ENCODE results near the gene IGSF11. TPM values are rescaled to one million over a fixed set of nuclear protein-coding genes. Genes with fewer than 3 reads are reported as not detected.

IGSF11 gene
- total RNA-seq, 1 donor from 2014 or later, result not detected

DNA sequence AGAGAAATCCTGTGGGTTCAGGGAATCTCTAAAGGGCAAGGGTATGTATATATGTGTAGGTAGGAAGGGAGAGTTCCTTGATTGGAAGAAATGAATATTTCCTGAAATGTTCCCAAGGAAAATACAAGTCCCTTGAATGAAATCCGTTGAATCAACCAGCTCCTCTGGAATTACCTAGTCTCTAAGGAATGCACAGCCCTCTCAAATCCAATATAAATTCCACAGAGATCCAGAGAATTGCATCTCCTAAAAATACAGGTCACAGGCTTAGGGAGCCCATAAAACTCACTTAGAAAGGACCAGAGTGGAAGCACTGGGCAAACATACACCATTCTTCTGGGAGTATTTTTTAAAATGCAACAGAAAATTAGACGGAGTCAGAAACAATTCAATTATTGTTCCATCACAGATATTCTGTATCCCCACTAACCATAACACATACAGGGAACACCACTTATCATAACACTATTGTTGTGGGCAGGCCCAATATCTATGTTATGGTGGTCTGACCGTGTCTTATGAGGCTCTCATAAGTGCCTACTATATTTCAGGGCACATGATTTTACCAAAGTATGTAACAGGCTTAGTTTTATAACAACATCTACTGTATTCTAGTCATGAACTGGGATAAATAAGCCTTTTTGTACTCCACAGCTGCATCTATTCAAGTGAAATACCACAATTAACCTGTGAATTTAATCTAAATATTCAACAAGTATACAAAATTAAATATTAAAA is 43.7 kb downstream of the IGSF11 start:
- TF ChIP-seq, protein P1, sequence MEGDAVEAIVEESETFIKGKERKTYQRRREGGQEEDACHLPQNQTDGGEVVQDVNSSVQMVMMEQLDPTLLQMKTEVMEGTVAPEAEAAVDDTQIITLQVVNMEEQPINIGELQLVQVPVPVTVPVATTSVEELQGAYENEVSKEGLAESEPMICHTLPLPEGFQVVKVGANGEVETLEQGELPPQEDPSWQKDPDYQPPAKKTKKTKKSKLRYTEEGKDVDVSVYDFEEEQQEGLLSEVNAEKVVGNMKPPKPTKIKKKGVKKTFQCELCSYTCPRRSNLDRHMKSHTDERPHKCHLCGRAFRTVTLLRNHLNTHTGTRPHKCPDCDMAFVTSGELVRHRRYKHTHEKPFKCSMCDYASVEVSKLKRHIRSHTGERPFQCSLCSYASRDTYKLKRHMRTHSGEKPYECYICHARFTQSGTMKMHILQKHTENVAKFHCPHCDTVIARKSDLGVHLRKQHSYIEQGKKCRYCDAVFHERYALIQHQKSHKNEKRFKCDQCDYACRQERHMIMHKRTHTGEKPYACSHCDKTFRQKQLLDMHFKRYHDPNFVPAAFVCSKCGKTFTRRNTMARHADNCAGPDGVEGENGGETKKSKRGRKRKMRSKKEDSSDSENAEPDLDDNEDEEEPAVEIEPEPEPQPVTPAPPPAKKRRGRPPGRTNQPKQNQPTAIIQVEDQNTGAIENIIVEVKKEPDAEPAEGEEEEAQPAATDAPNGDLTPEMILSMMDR (conservative IDR thresholded peaks at IDR 0.05; ENCODE audit: low read depth, low read length), result no peak

DNA sequence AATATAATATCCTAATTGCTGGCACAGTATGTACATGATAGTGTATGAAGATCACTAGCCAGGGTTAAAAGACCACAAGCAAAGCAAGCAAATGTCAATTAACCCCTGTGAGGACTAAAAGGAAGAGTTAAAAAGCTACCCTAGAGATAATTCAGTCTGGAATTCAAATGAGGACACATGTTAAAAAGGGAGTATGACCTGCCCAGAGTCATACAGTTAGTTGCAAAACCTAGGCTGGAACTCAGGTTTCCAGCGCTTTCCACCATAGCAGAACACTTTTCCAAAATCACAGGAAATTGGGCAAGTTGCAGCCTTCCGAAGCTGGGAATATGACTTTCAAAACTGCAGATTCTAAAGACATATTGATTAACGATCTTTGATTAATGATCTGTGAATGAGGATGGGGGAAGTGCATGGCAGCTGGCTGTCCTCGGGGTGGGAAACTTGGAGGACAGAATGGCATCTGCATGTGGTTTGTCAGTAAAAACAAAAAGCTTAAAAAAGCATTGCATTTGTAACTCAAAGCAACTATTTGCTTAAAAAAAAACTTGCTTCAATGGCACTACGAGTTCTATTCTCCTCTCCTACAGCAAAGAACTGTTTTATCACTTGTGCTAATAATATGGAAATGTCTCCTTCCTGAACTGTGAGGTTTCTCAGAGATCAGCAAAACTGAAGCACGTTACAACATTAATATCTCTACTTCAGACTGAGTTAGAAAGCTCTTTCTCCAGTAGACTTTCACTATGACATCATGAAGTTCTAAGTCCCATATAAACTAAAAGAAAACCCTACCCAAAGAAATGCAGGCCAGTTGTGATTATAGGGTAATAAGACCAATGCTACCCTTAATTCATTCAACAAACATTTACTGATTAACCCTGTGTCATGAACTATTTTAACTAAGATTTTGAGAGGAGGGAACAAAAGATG is 46.2 kb downstream of the IGSF11 start:
- no peak overlapping the region for H3K4me3 ChIP-seq (ENCODE audit: low read depth, low read length)
- no peak for DNase-seq (ENCODE audit: low read depth)
- TF ChIP-seq, protein P1 (conservative IDR thresholded peaks at IDR 0.05; ENCODE audit: low read depth, low read length), result no peak

More for the DNA sequence above, 43.7 kb downstream of the IGSF11 start:
- DNase-seq (ENCODE audit: low read depth), result no peak
- no peak overlapping the region for H3K4me3 ChIP-seq (ENCODE audit: low read depth, low read length)

DNA sequence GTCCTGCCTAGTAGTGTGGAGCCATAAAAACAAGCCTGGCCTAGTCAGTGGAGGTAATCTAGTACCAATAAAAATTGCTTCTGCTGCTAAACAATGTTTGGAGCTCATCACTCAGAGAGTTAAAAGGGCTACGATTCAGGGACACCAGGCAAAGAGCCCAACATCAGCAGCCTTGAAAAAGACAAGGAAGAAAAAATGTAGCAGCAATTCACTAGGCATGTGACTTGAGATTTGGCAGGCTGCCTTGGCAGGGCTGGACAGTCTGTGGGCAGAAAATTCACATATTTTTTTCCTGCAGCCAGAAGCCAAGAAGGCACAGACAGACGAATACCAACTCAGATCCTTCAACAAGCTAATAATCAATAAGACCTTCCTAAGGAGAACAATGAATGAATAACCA is 47.2 kb downstream of the IGSF11 start:
- no peak overlapping the region for H3K4me3 ChIP-seq (ENCODE audit: low read depth, low read length)
- DNase-seq (ENCODE audit: low read depth), result peak; percentile 15
- TF ChIP-seq, protein P1 (conservative IDR thresholded peaks at IDR 0.05; ENCODE audit: low read depth, low read length), result no peak

DNA sequence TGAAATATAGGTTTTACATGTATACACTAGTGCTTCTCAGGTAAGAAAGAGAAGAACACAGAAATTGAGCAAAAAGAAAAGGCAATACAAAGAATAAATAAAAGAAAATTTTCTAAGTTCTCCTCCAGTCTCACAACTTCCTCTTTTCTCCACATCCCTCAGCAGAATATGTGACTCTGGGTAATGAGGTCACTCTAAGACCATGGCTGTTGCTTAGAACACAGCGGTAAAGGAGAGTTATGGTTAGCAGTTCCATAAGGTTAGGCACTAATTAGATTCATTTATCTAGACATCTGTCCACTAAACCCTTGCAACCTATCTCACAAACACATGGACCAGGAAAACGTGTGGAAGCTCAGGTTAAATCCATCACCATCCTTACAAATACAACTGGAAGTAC is 47.9 kb downstream of the IGSF11 start:
- no peak overlapping the region for H3K4me3 ChIP-seq (ENCODE audit: low read depth, low read length)
- DNase-seq (ENCODE audit: low read depth), result no peak
- TF ChIP-seq, protein P1 (conservative IDR thresholded peaks at IDR 0.05; ENCODE audit: low read depth, low read length), result no peak

DNA sequence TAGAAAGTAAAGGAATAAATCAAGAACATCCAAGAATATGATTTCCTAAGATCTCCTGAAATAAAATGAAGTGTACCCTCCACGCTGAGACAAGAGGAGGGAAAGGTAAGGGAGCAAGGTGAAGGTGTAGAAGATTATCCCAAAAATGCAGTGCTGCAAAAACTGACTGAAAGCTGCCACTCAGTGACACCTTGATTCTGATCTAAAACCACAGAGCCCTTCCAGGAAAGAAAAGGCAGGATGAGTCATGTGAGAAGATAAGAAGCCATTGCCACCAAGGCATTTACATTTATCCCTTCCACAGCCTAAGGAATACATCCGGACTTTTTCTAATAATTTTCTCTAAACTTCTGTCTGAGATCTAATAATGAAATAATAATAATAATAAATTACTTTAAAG is 49.9 kb downstream of the IGSF11 start:
- TF ChIP-seq, protein P1 (conservative IDR thresholded peaks at IDR 0.05; ENCODE audit: low read depth, low read length), result no peak
- DNase-seq (ENCODE audit: low read depth), result no peak
- H3K4me3 ChIP-seq (ENCODE audit: low read depth, low read length), result no peak overlapping the region

DNA sequence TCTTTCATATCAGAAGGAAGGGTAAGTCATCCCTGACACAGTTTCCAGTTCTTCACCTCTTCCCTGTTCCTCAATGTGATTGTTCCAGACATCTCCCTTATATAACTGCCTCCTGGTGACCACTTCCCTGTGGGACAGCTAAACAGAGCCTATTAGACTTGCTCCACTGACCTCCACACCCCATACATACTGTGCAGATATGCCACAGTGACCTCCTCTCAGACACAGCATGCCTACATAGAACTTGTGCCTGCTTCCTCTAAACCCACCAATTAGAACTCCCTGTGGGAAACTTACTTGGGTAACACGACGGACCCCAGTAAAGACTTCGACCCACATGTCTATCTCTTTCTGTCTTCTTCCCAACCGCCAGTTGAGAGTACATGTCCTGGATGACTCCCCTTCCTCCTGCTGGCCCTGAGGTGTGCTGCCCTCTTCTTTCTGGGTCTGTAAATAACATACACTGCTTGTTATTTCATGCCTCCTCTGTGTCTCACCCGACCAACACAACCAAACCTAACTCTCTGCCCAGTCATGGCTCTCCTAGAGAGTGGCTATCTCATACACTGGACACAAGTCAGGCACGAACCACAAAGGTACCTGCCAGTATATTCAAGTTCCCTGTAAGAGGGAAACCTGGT is 53.0 kb downstream of the IGSF11 start:
- no peak overlapping the region for H3K4me3 ChIP-seq (ENCODE audit: low read depth, low read length)
- no peak for DNase-seq (ENCODE audit: low read depth)
- TF ChIP-seq, protein P1 (conservative IDR thresholded peaks at IDR 0.05; ENCODE audit: low read depth, low read length), result no peak
